GM19468 (cell line): ENCODE data around the gene CCT7.
"Not testable (repeated sequence)": the region's sequence is repeated elsewhere in the genome, so short reads cannot be mapped to it uniquely, and the experiment has no call there.

Experiments used
- ATAC-seq: cut with Tn5 transposase; IDR thresholded peaks from one replicate; pipeline ENCODE4 v1.9.1; 2021; ENCODE audit warnings: mild to moderate bottlenecking, moderate library complexity, moderate number of reproducible peaks; ENCODE audit not compliant: unreplicated experiment; ENCODE audit errors: extremely low read depth

Gene CCT7

DNA sequence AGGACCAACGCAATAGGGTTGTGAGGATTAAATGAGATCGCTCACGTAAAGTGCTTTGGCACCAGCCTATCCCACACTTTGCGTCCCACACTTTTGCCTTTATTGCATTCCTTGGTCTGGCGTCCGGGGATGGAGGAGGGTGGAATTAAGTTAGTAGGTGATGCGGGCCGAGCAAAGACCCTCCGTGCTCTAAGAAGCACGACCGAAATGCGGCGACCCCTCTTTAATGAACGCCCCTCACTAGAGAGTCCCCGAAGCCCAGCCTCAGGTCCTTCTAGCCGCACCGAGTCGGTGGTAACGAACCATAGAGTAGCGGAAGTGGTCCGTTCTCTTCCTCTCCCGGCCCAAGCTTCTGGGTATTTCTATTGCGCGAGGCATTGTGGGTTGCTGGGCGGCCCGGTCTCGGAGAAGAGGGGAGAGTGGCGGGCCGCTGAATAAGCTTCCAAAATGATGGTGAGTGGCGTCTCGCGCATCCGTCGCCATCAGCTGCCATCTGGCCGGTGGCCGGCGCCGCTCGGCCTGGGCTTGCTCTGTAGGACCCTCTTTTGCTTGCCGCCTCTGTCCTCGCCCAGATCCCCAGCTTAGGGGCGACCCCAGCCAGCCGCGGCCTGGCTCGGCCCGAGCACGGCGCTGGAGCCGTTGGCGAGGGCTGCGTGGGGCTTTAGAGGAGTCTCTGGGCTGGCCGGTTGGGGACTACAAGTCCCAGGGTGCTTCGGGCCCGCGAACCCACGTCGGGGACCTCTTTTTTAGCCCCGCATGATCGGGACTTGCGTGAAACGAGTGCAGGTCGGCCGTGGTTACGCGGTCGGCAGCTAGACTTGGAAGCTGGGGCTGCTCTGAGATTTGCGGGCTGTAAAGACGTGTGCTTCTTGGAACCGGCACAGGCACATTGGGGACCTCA, at the start of gene CCT7:
Gene CCT7, plus strand, starts transcription at position 377 of the 901 bp plus-strand sequence. Its CDS starts 71 bp downstream, at position 448.
- ATAC-seq, result peak; percentile 22

GRCh38 chr2:73185965-73186364, 48.1 kb upstream of the CCT7 start:
- no peak for ATAC-seq

DNA sequence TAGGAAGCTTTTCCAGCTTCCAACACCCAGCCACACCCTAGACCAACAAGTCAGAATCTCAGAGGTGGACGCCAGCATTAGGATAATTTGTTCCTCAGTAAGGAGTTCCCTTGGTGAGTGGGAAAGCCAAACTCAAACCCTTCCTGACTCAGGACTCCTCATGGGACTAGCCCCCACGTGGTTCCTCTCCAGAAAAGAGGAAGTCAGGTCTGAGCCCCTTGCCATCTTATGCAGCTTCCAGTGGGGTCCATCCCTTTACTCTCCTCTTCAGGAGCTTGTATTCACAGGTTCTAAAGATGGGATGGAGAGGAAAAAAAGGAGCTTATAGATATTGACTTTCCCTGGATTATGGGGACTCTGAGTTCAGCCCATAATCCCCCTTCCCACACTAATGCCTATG, 46.6 kb upstream of the CCT7 start:
- no peak for ATAC-seq

- no peak for ATAC-seq
These were observed 36.5 kb upstream of the CCT7 start for GRCh38 chr2:73197579-73197978.

DNA sequence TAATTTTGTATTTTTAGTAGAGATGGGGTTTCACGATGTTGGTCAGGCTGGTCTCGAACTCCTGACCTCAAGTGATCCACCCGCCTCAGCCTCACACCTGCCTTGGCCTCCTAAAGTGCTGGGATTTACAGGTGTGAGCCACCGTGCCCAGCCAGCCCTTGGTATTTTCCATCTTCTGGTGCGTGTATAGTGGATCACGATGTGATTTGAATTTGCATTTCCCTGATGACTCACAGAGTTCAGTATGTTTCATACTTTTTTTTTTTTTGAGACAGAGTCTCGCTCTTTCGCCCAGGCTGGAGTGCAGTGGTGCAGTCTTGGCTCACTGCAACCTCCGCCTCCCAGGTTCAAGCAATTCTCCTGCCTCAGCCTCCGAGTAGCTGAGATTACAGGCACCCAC, 33.8 kb upstream of the CCT7 start:
- not testable (repeated sequence) for ATAC-seq

DNA sequence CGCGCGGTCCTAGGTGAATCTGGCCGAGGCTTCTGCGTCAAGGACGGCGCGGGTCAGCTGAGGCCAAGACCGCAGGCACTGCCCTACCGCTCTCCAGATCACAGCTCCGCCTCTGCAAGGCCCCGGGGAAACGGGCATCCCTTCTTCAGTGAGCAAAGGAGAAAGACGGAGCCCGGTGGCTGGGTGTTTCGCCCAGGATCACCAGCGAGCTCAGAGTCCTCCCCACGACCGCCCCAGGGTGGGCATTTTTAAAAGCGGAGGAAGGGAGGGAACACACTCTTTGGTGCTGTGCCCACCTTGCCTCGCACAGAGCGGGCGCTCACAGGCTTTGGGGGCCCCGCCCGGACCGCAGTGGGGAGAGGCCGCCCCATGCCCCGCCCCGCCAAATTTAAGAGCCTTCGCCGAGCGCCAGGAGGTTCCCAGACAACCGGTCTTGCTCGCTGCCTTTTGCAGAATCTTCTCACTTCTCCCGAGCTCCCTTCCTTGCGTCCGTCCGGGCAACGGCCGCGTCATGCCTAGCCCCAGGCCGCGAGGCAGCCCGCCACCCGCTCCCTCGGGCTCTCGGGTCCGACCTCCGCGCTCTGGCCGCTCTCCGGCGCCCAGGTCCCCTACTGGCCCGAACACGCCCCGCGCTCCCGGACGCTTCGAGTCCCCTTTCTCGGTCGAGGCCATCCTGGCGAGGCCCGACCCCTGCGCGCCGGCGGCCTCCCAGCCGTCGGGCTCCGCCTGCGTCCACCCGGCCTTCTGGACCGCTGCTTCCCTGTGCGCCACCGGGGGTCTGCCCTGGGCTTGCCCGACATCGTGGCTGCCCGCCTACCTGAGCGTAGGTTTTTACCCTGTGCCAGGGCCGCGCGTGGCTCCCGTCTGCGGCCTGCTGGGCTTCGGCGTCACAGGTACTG, 31.7 kb upstream of the CCT7 start, which contains the start of gene NOTO:
Gene NOTO, plus strand, starts transcription at position 419 of the 899 bp plus-strand sequence. Its CDS starts 93 bp downstream, at position 512.
- no peak for ATAC-seq

GRCh38 chr2:73203055-73203681, 30.9 kb upstream of the CCT7 start:
- no peak for ATAC-seq

- no peak for ATAC-seq
These were observed 28.5 kb upstream of the CCT7 start for GRCh38 chr2:73205611-73206010.

DNA sequence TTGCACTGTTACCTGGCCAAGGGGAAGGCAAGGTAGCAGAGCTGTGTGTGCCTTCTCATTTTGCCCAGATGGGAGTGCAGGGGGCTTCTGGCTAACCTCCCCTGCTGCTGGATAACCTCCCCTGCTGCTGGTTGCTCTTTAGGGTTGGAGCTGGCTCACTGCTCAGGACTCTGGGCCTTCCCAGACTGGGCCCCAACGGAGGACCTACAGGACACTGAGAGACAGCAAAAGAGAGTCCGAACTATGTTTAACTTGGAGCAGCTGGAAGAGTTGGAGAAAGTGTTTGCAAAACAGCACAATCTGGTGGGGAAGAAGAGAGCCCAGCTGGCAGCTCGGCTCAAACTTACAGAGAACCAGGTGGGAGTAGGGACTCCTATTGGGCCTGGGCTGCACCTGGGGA, 25.9 kb upstream of the CCT7 start:
- no peak for ATAC-seq

GRCh38 chr2:73210019-73210418, 24.1 kb upstream of the CCT7 start:
- ATAC-seq, result no peak

GRCh38 chr2:73210696-73211095, 23.4 kb upstream of the CCT7 start:
- no peak for ATAC-seq

DNA sequence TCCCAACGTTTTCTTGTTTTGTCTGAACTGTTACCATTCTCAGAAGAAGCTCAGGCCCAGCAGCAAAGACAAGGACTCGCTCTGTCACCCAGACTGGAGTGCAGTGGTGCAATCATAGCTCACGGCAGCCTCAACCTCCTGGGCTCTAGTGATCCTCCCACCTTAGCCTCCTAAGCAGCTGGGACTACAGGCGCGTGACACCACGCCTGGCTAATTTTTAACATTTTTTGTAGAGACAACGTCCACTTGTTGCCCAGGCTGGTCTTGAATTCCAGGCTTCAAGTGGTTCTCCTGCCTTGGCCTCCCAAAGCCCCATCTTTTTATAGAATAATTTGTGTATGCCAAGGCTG, 22.0 kb upstream of the CCT7 start:
- no peak for ATAC-seq

DNA sequence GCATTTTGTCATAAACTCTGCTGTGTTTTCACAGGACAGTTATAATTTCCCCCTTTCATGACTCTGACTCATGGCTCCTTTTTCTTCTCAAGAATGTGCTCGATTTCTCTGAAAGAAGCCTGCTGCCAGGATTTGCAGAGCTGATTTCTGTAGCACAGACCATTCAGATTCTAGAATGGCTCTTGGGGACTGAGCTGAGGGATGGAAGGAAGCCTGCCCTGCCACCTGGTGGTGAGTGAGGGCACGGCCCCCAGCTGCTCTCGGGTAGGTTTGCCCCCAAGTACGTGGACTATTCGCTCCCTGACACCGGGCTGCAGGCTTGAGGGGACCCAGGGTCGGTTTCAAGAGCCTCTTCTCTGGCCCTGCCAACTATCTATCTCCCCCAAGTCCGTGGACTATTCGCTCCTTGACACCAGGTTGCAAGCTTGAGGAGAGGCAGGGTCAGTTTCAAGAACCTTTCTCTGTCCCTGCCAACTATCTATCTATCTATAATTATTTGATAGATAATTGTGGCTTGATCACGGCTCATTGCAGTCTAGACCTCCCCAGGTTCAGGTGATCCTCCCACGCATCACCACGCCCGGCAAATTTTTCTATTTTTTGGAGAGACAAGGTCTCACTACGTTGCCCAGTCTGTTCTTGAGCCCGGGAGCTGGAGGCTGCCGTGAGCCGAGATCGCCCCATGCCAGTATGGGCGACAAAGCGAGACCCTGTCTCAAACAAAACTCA, 21.5 kb upstream of the CCT7 start:
- ATAC-seq, result no peak

DNA sequence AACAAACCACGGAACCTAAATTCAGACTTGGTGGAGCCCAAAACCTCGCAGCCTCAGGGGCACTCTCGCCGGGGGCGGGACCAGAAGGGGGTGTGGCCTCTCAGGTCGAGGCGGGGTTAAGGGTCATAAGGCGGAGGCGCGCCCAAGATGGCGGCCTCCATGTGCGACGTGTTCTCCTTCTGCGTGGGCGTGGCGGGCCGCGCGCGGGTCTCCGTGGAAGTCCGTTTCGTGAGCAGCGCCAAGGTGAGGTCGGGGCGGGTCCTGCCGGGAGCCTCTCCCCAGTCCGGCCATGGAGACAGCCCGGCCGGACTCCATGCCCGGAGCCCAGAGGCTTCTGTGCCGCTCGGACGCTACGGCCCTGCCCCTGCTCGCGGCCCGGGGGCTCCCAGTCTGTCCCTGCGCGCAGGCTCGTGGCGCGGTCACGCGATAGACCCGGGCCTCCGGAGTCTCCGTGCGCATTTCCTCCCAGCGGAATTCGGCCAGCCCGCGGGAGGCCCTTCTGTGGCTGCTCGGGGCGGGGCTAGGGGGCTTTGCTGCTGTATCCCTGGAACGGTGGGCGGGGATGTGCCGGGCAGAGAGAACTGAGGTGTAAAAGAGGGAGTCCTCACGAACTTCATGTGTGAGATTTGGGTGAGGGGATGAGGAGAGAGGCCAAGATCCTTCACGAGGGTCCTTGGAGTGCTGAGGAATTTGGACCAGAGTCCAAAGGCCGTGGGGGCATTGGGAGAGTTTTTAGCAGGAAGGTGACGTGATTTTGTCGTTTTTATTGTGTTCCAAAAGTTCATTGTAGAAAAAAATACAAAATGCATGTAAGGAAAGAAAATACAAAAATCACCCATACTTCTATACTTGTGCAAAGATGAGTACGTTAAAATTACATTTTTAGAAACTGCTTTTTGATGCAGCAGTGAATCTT, 19.7 kb upstream of the CCT7 start, which contains the start of gene SMYD5:
Gene SMYD5, plus strand, starts transcription at position 126 of the 916 bp plus-strand sequence. Its CDS starts 22 bp downstream, at position 148.
- ATAC-seq, result peak; percentile 83

- no peak for ATAC-seq
These were observed 18.9 kb upstream of the CCT7 start for GRCh38 chr2:73215254-73215653.

DNA sequence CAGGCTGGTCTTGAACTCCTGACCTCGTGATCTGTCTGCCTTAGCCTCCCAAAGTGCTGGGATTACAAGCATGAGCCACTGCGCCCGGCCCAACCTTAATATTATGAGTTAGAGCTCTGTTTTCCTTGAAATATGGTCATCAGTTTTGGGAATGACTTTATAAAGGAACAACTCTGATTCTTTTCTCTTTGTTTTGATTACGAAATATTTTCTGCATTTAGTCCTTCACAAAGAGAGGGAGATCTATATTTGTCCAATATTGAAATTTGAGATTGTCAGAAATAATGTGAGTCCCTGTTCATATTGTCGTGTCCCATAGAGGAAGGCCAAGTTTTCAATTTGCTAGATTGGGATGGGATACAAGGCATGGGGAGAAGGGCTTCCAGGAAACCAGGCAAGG, 16.9 kb upstream of the CCT7 start:
- ATAC-seq, result no peak

DNA sequence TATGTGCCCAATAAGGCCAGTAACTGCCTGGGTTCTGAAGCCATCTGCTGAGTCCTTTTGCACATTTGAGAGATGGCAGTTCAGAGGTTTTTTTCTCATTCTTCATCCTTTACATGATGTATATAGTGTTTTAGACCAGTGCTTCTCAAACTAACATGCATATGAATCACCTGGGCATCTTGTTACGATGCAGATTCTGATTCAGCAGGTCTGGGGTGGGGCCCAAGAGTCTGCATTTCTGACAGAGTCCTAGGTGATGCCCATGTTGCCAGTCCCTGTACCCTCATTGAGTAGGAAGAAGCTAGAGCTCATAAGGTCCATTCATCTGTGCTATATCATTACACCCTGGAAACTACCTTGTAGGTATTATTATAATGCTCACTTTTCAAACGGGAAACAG, 16.3 kb upstream of the CCT7 start:
- no peak for ATAC-seq

- no peak for ATAC-seq
These were observed 15.8 kb upstream of the CCT7 start for GRCh38 chr2:73218298-73218697.

DNA sequence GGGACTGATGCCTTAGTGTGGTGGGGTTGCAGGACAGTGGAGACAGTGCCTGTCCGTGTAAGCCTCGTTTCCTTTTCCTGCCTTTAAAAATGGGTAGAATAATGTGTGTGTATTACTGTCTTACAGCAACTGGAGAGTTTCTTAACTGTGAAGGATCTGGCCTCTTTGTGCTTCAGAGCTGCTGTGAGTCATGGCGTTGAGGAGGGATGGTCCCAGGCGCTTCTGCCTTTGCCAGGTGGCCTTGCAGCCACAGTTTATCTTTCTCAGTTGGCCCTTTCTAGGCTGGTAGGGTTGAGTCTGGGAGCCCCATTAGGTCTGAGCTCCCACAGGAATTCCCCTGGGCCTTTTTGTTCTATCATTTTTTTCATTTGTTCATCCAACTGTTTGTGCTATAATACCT, 10.3 kb upstream of the CCT7 start:
- ATAC-seq, result no peak
